Measurements from ENCODE around the gene RIC3. TPM values are rescaled to one million over a fixed set of nuclear protein-coding genes. Genes with fewer than 3 reads are reported as not detected.

Gene RIC3
- total RNA-seq, 4 donors from 2014 or later = 2.7 to 14.1 (median 8.1) TPM

DNA sequence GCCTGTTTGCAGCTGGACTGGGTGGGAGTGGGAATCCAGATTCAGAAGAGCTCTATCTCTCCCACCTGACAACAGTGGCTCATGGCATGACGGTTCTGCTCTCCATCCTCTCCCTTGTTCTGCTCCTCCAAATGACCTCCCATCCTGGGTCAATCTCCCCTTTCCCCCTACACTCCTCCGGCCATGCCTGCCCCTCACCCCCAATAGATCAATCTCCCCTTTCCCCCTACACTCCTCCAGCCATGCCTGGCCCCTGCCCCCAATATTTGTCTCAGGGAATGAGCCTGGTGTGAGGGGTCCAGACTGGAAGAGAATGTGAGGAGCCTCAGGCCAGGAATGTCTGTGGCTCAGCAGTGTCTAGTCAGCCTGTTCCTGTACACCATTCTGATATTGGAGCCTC, 30.9 kb upstream of the RIC3 start:
- H3K4me3 ChIP-seq = no peak overlapping the region
- no peaks in the 10 kb centered on the region for H3K9me3 ChIP-seq
- H3K4me1 ChIP-seq = no peaks in the 10 kb centered on the region
- intact Hi-C loops (cut with DNase I) = no loop called here
- TF ChIP-seq CTCF (IDR thresholded peaks at IDR 0.05) (no peak), POLR2A (IDR thresholded peaks at IDR 0.05) (no peak)
- H3K36me3 ChIP-seq = no peaks in the 10 kb centered on the region
- H3K27me3 ChIP-seq = peaks cover 0 to 52% (median 0%) of the 10 kb centered on the region in 4 donors
- H3K27ac ChIP-seq = no peak overlapping the region
- 55 to 82% methylated on average over 1 to 2 of the region's 2 CpGs for WGBS, 2 donors
- DNase-seq = no peak

- Histone ChIP-seq H3K27ac (no peak overlapping the region), H3K9me3 (no peaks in the 10 kb centered on the region), H3K4me3 (no peak overlapping the region), H3K36me3 (no peaks in the 10 kb centered on the region), H3K4me1 (peaks cover 0 to 5% (median 0%) of the 10 kb centered on the region in 3 donors), H3K27me3 (peaks cover 0 to 68% (median 0%) of the 10 kb centered on the region in 4 donors)
- no peak for DNase-seq
- intact Hi-C loops (cut with DNase I) = no loop called here
- TF ChIP-seq POLR2A (IDR thresholded peaks at IDR 0.05) (no peak), CTCF (IDR thresholded peaks at IDR 0.05) (no peak)
Observed at GRCh38 chr11:8196749-8197148, 27.9 kb upstream of the RIC3 start.

GRCh38 chr11:8194956-8195355, 26.1 kb upstream of the RIC3 start:
- Histone ChIP-seq H3K27ac (no peak overlapping the region), H3K27me3 (peaks cover 0 to 64% (median 0%) of the 10 kb centered on the region in 4 donors), H3K4me1 (peaks cover 0 to 5% (median 0%) of the 10 kb centered on the region in 3 donors), H3K36me3 (no peaks in the 10 kb centered on the region), H3K9me3 (no peaks in the 10 kb centered on the region), H3K4me3 (no peak overlapping the region)
- DNase-seq = no peak
- intact Hi-C loops (cut with DNase I) = no loop called here
- TF ChIP-seq POLR2A (IDR thresholded peaks at IDR 0.05) (no peak), CTCF (IDR thresholded peaks at IDR 0.05) (no peak)
- 68 to 74% methylated on average over 4 of the region's 4 CpGs for WGBS, 2 donors

- no peak for TF ChIP-seq CTCF (IDR thresholded peaks at IDR 0.05)
- TF ChIP-seq POLR2A (IDR thresholded peaks at IDR 0.05) = no peak
- peaks cover 0 to 5% (median 0%) of the 10 kb centered on the region in 3 donors for H3K4me1 ChIP-seq
- H3K4me3 ChIP-seq = no peak overlapping the region
- no peaks in the 10 kb centered on the region for H3K9me3 ChIP-seq
- DNase-seq = no peak
- peaks cover 0 to 44% (median 0%) of the 10 kb centered on the region in 4 donors for H3K27me3 ChIP-seq
- no CpG with 5 or more reads among the region's 5 CpGs for WGBS, 2 donors
- no peaks in the 10 kb centered on the region for H3K36me3 ChIP-seq
- intact Hi-C loops (cut with DNase I) = no loop called here
- H3K27ac ChIP-seq = no peak overlapping the region
Observed at GRCh38 chr11:8192896-8193209, 24.0 kb upstream of the RIC3 start.

DNA sequence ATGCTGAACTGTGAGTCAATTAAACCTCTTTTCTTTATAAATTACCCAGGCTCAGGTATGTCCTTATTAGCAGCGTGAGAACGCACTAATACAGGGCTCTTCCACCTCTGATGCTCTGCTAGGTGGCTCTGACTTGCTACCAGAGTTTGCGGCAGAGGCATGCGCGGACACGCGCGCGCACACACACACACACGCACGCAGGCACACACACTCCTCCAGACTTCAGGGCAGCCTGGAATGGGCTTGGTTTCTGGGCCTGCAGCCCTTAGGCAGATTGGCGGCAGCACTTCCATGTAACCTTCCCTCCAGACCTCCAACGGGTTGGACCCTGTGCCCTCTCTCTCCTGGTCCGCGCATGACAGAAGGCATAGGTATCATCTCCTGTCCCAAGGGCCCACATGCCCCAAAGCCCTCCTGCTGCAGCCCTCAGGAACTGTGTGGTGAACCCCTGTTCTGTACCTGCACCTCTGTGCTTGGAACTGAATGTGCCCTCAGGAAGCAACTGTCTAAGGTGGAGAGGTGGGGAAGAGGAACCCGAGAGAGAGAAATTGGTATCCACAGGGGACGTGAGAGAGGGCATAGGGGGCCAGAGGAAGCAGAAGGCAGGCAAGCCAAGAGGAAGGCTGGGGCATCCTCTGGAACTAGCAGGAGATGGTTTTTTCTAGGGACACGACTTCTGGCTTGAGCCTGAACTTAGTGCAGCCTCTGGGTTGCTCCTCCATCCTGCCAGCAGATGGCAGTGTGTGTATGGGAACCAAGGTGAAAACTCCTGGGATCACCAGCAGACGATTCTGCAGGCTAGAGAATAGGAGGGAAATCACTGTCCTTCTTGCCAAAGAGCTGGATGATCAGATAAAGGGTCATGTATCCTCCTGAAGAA, 23.4 kb upstream of the RIC3 start:
- H3K36me3 ChIP-seq = no peaks in the 10 kb centered on the region
- WGBS, 2 donors = 55 to 65% methylated on average over 10 to 19 of the region's 19 CpGs
- peaks cover 0 to 5% (median 0%) of the 10 kb centered on the region in 3 donors for H3K4me1 ChIP-seq
- no peak for DNase-seq
- H3K9me3 ChIP-seq = no peaks in the 10 kb centered on the region
- TF ChIP-seq POLR2A (IDR thresholded peaks at IDR 0.05) = no peak
- TF ChIP-seq CTCF (IDR thresholded peaks at IDR 0.05) = peak; percentile 52 to 80 (median 72)
- H3K4me3 ChIP-seq = no peak overlapping the region
- intact Hi-C loops (cut with DNase I) = no loop called here
- peaks cover 0 to 42% (median 0%) of the 10 kb centered on the region in 4 donors for H3K27me3 ChIP-seq
- no peak overlapping the region for H3K27ac ChIP-seq

Measured in esophagus squamous epithelium (tissue), 5 donors.